DLD1 (cell line): Measurements from ENCODE around the gene HEMGN.

Experiments
- in situ Hi-C: cut with HindIII; loops from 2 replicates; pipeline ENCODE4 v1.10.0; 2017; ENCODE audit warnings: low sequenced_read_pairs

The HEMGN gene

DNA sequence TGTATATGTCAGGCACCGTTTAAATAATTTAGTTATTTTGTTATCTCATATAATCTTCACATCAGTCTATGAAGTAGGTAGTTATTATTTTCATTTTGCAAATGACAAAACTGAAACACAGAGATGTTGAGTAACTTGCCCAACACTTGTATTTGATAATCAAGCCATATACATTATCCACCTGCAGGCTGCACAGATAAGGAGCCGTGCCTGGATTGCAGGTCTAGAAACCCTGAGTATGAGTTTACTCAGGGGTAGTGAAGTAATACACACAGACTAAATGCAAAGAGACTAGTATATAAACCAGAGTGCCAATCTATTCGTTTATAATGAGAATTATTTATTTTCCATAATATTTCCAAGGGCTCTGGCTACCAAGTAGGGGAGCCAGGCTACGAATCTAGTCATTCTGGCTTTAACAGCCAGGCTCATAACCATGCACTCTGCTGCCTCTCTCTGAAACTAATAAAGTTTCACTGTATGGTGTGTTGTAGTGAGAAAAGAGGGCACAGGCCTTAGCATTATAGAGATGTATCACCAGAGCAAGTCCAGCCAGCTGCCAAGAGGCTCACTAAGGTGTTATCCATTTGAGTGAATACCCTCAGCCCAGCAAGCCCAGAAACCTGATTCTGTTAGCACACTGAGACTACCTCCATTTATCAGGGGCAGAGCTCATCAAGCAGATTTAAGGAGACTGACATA, 4.5 kb downstream of the HEMGN start:
- in situ Hi-C loops, result no loop called here

GRCh38 chr9:97930972-97931371, 7.0 kb downstream of the HEMGN start:
- in situ Hi-C loops, result no loop called here

- in situ Hi-C loops, result no loop called here
Observed at GRCh38 chr9:97928986-97929604, 8.9 kb downstream of the HEMGN start.

GRCh38 chr9:97925497-97926334, 12.3 kb downstream of the HEMGN start:
- in situ Hi-C loops, result no loop called here

GRCh38 chr9:97924386-97924785, 13.6 kb downstream of the HEMGN start:
- in situ Hi-C loops, result no loop called here

DNA sequence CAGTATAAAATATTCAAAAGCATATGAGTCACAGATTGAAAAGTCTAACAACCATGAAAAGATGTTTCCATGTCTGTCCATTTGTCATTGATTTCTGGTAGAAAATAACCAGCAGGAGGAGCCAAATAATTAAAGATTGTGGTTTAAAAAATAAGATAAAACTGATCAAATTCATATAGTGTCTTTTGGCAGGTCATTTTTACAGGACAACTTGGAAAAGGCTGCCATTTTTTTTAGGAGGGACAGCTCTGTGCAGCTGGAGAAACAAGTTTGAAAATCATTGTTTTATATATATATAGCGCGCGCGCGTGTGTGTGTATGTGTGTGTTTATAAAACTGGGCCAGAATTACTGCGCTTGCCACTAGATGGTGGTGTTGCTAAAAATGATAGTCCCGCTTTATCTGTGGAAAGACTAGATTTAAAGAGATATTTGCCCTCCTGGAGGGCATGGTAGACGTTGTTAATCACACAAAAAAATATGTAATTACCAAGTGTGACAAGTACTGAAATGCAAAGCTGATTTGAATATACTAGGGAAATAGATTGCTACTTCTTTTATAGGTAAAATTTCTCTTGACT, 14.4 kb downstream of the HEMGN start:
- in situ Hi-C loops, result no loop called here

GRCh38 chr9:97921959-97922724, 15.8 kb downstream of the HEMGN start, which contains the start of gene TRMO:
Gene TRMO, minus strand, starts transcription at chr9:97922500. Its CDS starts 7 bp downstream, at chr9:97922493.
- in situ Hi-C loops, result no loop called here

DNA sequence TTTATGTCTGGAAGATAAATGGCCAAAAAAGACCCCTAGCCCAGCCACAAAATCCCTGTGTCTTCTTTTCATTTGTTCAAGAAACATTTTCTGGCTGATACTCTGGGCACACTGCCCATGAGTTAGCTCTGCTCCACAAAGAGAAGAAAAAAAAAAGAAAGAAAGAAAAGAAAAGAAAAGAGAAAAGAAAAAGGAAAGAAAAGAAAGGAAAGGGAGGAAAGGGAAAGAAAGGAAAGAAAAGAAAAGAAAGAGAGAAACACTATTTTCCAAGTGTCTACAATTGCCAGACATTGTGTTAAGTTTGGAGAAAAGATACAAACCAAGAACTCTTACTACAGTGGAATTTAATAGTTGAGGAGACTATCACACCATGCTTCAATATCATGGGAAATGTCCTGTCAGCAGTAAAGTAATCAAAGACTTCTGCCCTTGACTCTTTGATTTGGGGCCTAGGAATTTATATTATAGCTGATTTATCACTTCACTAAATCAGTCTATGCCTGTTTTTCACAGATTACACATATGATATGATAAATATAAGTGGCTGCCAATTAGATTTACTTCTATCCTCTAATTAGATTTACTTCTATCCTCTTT, 18.7 kb downstream of the HEMGN start:
- in situ Hi-C loops, result no loop called here

DNA sequence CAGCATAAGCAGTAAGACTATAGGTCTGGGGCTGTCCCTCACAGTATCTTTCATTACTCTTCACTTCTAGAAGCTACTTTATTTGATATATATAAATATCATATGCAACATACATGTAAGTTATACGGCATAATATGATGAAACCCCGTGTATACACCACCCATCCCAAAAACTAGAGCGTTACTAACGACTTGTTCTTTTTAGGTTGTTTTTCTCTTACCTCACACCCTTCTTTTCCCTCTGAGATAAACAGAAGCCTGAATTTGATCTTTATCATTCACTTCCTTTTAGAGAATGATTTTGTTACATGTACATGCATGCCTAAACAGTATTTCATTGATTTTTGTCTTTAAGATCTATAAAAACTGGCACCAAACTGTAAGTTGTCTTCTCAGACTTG, 19.4 kb downstream of the HEMGN start:
- in situ Hi-C loops, result no loop called here

DNA sequence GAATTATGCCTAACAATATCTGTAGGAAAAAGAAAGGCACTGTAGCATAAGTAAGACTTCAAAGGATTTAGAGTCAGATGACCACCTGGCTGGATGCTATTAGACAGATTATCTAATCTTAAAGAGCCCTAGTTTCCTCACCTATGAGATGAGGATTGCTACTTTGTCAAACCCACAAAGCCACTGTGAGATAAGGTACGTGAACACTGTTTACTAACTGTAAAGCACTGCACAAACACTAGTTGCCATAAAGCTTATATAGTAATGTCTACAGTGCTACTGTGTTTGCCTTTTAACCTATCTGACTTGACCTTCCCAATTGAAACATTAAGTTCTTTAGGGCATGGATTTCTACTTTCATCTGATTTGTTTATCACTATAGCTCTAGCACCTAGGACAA, 26.0 kb downstream of the HEMGN start:
- in situ Hi-C loops, result no loop called here

DNA sequence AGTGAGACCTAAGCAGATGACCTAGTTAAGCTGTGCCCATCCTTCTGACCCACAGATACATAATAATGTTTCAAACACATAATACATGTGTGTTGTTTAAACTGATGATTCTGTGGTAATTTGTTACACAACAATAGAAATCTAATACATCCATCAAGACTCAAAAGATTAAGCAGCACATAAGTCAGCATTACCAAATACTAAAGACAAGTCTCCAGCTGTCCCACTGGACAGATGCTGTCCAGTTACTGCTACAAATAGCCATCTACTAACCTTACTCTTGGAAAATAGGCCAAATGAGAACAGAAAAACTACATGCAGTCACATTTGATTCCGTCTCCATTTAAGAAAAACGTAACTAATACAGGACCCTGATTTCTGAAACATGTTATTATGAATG, 26.4 kb downstream of the HEMGN start:
- in situ Hi-C loops, result no loop called here

- in situ Hi-C loops, result no loop called here
Observed at GRCh38 chr9:97910357-97910756, 27.6 kb downstream of the HEMGN start.

DNA sequence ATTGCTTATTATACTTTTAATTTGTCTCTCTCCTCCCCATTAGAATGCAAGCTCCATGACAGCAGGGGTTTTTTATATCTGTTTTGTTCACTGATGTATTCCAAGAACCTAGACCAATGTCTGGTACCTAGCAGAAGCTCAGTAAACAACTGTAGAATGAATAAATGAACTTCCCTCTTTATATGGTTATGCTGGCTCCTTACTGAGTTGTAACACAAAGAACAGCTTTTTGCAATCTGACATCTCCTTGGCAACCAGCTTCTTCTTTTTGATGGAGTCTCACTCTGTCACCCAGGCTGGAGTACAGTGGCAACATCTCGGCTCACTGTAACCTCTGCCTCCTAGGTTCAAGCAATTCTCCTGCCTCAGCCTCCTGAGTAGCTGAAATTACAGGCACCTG, 29.3 kb downstream of the HEMGN start:
- in situ Hi-C loops, result no loop called here

GRCh38 chr9:97907632-97908031, 30.3 kb downstream of the HEMGN start:
- in situ Hi-C loops, result no loop called here

DNA sequence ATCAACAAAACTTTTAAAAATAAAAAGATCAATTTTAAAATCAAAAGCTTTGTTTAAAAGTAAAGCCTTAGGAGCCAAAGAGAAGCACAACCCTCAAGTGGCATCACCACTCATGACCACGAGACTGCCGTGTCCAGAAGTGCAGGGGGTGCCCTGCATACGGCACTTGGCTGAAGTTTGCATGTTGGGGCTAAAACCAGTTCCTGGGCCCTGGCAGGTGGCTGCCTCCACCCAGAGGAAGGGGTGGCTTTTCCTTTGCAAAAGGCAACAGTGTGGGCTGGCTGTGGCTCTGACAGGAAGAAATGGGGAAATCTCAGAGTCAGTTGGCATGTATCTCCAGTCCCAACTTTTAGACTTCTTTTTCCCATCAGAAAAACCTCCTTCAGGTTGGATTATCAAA, 30.9 kb downstream of the HEMGN start:
- in situ Hi-C loops, result no loop called here

- in situ Hi-C loops, result no loop called here
Observed at GRCh38 chr9:97906236-97906831, 31.6 kb downstream of the HEMGN start.

- in situ Hi-C loops, result no loop called here
Observed at GRCh38 chr9:97905228-97905627, 32.7 kb downstream of the HEMGN start.

DNA sequence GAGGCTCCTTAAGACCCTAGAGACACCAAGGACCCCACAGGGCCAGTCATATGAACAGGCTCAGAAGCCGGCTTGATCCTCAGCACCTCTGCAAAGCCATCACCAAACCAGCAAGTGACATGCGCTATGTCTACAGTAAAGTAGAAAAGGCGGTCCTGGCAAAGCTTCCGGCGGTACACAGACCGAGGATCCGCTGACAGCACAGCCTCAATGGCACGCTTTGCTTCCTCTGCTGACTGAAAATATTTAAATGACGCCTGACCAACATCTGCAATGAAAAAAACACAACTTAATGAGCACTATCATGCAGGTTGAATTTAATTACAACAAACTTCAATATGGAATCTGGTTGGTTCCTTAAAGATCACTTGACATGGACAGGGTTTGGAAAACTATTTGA, 33.2 kb downstream of the HEMGN start:
- in situ Hi-C loops, result no loop called here

DNA sequence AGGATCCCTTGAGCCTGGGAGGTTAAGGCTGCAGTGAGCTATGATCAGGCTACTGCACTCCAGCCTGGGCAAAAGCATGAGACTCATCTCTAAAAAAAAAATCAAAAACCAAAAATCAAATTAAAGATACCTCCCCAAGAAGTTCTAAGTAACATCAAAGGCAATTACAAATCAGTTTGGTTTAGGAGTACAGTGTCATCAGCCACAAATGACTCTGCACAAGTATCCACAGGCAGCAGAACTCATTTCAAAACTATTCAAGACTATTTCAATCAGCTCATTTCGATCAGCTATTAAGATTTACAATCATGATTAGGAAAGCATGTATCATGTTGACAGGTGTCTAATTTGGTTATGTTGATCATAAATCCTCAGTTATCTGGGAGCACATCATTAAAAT, 34.8 kb downstream of the HEMGN start:
- in situ Hi-C loops, result no loop called here
